Muscle of leg (tissue), 11 donors: ENCODE data around the gene DNAAF1. TPM values are rescaled to one million over a fixed set of nuclear protein-coding genes. Genes with fewer than 3 reads are reported as not detected.
A peak's percentile ranks its signal among the peaks of the same experiment; 100 is the strongest.
"Not testable (repeated sequence)": the region's sequence is repeated elsewhere in the genome, so short reads cannot be mapped to it uniquely, and the experiment has no call there.

Experiments
- DNase-seq: peaks from one replicate; pipeline ENCODE4 v3.0.0; 2013
- H3K27ac ChIP-seq: one replicate; pipeline ENCODE4 v1.5.1; 2013; ENCODE audit warnings: mild to moderate bottlenecking, low read length, control low read depth
- H3K27me3 ChIP-seq: one replicate; pipeline ENCODE4 v1.6.1; 2013; ENCODE audit warnings: low read length; ENCODE audit not compliant: control insufficient read depth, insufficient read depth
- H3K36me3 ChIP-seq: one replicate; pipeline ENCODE4 v1.6.1; 2013; ENCODE audit warnings: low read length; ENCODE audit not compliant: control insufficient read depth, insufficient read depth
- H3K4me1 ChIP-seq: one replicate; pipeline ENCODE4 v1.6.1; 2013; ENCODE audit warnings: low read length; ENCODE audit not compliant: control insufficient read depth, insufficient read depth
- H3K4me3 ChIP-seq: one replicate; pipeline ENCODE4 v1.5.1; 2013; ENCODE audit warnings: low read length, control low read depth
- H3K9me3 ChIP-seq: replicated peaks from 2 replicates; pipeline ENCODE4 v1.6.1; 2013; ENCODE audit warnings: low read depth, low read length; ENCODE audit not compliant: control insufficient read depth
- WGBS: methylation state at CpG from one replicate; pipeline ENCODE4 v1.1.5; 2013; ENCODE audit warnings: missing lambda C conversion rate; ENCODE audit not compliant: insufficient coverage; 5-methylcytosine and 5-hydroxymethylcytosine counted together
- polyA plus RNA-seq, 8 donors: library from polyadenylated mRNA; unstranded; fragments of 120-200 nt; gene quantifications; one replicate each; pipeline versions ENCODE4 v1.2.1 to v1.2.3, GENCODE V29; 2013; ENCODE audit warnings: inconsistent platforms in 1 of 8, low replicate concordance in 1 of 8; ENCODE audit not compliant: insufficient read length in 8 of 8, insufficient read depth in 1 of 8
- total RNA-seq: library from RNA; stranded (reverse); fragments of 120-200 nt; gene quantifications from one replicate; pipeline ENCODE4 v1.2.4, GENCODE V29; 2013

Gene DNAAF1
- total and polyA plus RNA-seq, 9 donors = under 0.01 to 1.1 (median 0.33) TPM

GRCh38 chr16:84205123-84205522, 60.0 kb downstream of the DNAAF1 start:
- not testable (repeated sequence) for H3K36me3 ChIP-seq, H3K27ac ChIP-seq, H3K4me1 ChIP-seq, H3K4me3 ChIP-seq, DNase-seq, H3K9me3 ChIP-seq, H3K27me3 ChIP-seq
- 80% methylated on average over 2 of the region's 6 CpGs for WGBS

DNA sequence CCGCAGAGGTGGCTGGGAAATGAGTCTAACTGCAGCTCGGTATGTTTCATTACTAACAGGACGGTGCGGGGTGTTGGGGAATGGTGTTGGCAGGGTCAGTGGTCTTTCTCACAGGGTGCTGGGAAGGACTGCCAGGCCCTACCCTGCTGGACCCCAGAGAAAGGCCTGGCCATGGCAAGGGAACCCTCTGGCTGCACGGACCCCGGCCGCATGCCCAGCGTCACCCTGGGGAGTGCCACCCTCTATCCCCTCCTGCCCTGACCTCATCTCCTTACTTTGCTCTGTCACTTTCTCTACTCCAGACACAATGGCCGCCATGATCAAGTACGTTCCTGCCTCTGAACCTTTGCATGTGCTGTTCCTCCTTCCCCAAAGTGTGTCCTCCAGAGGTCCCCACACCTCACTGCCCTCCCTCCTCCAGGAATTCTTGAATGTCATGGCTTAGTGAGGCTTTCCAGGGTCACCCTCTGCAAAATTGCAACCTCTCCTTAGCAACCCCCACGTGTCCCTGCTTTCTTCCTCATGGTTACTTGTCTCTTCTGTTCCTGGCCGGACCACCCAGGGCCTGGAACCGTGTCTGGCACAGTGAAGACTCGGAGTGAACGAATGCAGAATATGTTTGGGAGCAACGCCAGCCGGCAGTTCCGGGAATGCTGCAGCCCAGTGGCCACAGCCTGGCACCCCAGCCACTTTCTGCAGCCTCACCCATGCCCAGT, 61.0 kb downstream of the DNAAF1 start:
- Histone ChIP-seq H3K4me1 (no peaks in the 10 kb centered on the region), H3K27ac (no peak overlapping the region), H3K27me3 (no peaks in the 10 kb centered on the region), H3K4me3 (no peak overlapping the region), H3K9me3 (no peaks in the 10 kb centered on the region), H3K36me3 (no peaks in the 10 kb centered on the region)
- WGBS = 84% methylated on average over 16 of the region's 18 CpGs
- no peak for DNase-seq

GRCh38 chr16:84207251-84207650, 62.1 kb downstream of the DNAAF1 start:
- no peak overlapping the region for H3K27ac ChIP-seq
- no peaks in the 10 kb centered on the region for H3K36me3 ChIP-seq
- WGBS = 68% methylated on average over 4 of the region's 6 CpGs
- H3K27me3 ChIP-seq = no peaks in the 10 kb centered on the region
- H3K4me3 ChIP-seq = no peak overlapping the region
- no peaks in the 10 kb centered on the region for H3K9me3 ChIP-seq
- no peak for DNase-seq
- no peaks in the 10 kb centered on the region for H3K4me1 ChIP-seq

DNA sequence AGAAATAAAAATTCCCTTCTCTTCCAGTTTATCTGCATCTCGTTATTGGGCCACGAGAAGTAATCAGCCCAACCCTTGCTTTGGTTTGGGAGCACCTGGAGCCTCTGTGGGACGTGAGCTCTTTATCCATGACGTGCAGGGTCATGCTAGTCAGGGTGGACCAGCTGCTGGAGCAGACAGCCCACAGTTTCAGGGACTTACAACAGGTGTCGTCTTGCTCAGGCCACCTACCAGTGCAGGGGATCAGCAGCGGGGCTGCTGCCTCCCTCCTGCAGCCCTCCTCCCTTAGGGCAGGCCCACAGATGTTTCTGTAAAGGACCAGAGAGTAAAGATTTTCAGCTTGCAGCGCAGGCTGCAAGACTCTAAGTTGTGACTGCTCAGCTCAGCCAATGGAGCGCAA, 62.8 kb downstream of the DNAAF1 start:
- no peak for DNase-seq
- no peaks in the 10 kb centered on the region for H3K4me1 ChIP-seq
- no peaks in the 10 kb centered on the region for H3K9me3 ChIP-seq
- H3K36me3 ChIP-seq = no peaks in the 10 kb centered on the region
- WGBS = 29% methylated on average over 6 of the region's 8 CpGs
- H3K27me3 ChIP-seq = no peaks in the 10 kb centered on the region
- H3K4me3 ChIP-seq = no peak overlapping the region
- no peak overlapping the region for H3K27ac ChIP-seq

DNA sequence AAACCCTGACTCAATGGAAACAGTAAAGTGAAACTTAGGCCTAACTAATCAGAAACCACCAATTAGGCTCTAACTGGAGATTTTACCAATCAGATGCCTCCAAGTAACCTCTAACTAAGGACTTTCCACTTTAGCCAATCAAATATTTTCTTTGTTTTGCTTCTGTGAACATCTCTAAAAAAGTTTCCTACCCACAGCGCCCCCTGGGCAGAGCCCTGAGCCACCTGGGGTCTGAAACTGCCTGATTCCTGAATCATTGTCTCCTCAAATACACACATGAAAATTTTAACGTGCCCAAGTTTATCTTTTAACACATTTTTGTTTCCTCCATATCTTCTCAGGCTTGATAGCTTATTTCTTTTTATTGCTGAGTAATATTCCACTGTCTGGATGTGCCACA, 64.9 kb downstream of the DNAAF1 start:
- H3K27me3 ChIP-seq = no peaks in the 10 kb centered on the region
- DNase-seq = no peak
- no peak overlapping the region for H3K4me3 ChIP-seq
- peaks cover 5% of the 10 kb centered on the region for H3K4me1 ChIP-seq
- no peaks in the 10 kb centered on the region for H3K36me3 ChIP-seq
- H3K9me3 ChIP-seq = no peaks in the 10 kb centered on the region
- WGBS = 67% methylated on average over 1 of the region's 2 CpGs
- H3K27ac ChIP-seq = no peak overlapping the region

DNA sequence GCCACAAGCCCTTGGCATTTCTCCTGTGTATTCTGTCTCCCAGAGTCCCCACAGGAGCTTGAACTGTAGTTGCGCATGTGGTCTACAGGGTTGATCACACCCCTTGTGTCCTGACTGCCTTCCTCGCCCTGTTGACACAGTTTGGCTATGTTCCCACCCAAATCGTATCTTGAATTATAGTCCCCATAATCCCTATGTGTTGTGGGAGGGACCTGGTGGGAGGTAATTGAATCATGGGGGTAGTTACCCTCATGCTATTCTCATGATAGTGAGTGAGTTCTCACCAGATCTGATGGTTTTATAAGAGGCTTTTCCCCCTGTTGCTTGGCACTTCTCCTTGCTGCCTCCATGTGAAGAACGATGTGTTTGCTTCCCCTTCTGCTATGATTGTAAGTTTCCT, 67.0 kb downstream of the DNAAF1 start:
- no peaks in the 10 kb centered on the region for H3K36me3 ChIP-seq
- no peak overlapping the region for H3K27ac ChIP-seq
- H3K9me3 ChIP-seq = no peaks in the 10 kb centered on the region
- no CpG with 5 or more reads among the region's 4 CpGs for WGBS
- H3K4me1 ChIP-seq = peaks cover 5% of the 10 kb centered on the region
- no peak for DNase-seq
- no peaks in the 10 kb centered on the region for H3K27me3 ChIP-seq
- no peak overlapping the region for H3K4me3 ChIP-seq

DNA sequence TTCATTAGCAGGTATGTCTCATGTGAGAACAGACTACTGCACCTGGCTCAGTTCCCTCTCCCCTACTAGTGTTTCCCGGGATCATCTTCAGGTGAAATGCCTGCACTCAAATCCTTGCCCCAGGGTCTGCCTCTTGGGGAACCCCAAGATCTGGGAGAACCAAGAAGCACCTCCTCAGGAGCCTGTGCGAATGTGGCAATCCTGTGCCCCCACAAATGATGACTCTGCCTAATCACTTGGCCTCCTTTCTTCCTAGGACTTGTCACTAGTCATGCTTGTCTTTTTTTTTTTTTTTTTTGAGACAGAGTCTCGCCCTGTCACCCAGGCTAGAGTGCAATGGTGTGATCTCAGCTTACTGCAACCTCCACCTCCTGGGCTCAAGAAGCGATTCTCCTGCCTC, 67.5 kb downstream of the DNAAF1 start:
- no peak for DNase-seq
- no peak overlapping the region for H3K27ac ChIP-seq
- H3K4me1 ChIP-seq = peaks cover 5% of the 10 kb centered on the region
- H3K9me3 ChIP-seq = no peaks in the 10 kb centered on the region
- no peak overlapping the region for H3K4me3 ChIP-seq
- 88% methylated on average over 3 of the region's 4 CpGs for WGBS
- no peaks in the 10 kb centered on the region for H3K27me3 ChIP-seq
- no peaks in the 10 kb centered on the region for H3K36me3 ChIP-seq

DNA sequence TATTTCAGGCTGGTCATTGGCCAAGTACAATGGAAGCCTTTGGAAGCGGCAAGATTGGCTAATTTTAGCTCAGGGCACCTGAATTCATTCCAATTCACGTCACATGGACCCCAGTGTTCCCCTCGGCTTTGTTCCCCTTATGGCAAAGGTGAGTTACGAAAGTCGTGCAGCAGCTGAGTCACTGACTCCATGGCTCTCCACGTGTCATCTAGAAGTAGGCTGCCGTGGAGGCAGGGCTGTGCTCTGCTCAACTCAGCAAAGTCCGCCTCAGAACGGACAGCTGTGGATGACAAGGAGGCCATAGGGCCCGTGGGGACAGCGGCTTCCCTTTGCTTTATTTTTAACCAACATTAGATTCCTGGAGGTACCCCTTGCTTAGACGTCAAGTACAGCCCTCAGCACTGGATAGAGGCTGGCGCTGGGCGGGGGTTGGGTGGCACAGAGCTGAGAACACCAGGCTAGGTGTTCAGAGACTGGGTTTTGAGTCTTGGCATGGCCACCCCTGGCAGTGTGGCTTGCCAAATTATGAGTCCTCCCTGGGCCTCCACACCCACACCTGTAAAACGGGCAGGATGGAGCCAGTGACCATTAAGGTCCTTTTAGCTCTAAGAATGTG, 69.5 kb downstream of the DNAAF1 start:
- 70% methylated on average over 10 of the region's 15 CpGs for WGBS
- peak; percentile 27 for DNase-seq
- Histone ChIP-seq H3K4me1 (peaks cover 5% of the 10 kb centered on the region), H3K4me3 (no peak overlapping the region), H3K36me3 (no peaks in the 10 kb centered on the region), H3K27me3 (peaks cover 2% of the 10 kb centered on the region), H3K9me3 (no peaks in the 10 kb centered on the region), H3K27ac (no peak overlapping the region)

DNA sequence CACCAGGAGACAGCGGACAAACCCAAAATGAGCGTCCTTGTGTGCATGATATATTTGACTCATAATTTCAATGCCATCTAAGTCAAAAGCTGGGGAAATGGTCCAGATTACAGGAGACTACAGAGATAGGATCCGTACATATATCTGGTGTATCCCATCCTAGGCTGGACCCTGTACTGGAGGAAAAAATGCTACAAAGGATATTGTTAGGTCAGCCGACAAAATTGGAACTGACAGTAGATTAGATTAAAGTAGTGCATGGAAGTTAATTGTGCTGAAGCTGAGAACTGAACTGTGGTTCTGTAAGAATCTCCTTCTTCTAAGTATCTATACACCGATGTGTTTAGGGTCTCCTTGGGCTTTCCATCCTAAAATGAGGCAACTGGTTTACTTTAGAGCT, 70.4 kb downstream of the DNAAF1 start:
- Histone ChIP-seq H3K9me3 (no peaks in the 10 kb centered on the region), H3K4me3 (no peak overlapping the region), H3K4me1 (peaks cover 5% of the 10 kb centered on the region), H3K36me3 (no peaks in the 10 kb centered on the region), H3K27me3 (peaks cover 2% of the 10 kb centered on the region), H3K27ac (no peak overlapping the region)
- WGBS = 79% methylated on average over 3 of the region's 5 CpGs
- no peak for DNase-seq

DNA sequence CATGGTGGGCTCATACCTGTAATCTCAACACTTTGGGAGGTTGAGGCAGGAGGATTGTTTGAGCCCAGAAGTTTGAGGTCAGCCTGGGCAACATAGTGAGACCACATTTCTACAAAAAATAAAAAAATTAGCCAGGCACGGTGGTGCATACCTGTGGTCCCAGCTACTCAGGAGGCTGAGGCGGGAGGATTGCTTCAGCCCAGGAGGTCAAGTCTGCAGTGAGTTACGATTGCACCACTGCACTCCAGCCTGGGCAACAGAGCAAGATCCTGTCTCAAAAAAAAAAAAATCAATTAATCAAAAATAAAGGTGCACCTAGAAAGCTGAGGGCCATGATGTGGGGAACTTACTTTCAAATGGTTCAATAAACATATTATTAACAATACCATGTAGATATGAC, 71.0 kb downstream of the DNAAF1 start:
- H3K27ac ChIP-seq, H3K4me1 ChIP-seq, H3K36me3 ChIP-seq, H3K9me3 ChIP-seq, H3K4me3 ChIP-seq, H3K27me3 ChIP-seq, DNase-seq: not testable (repeated sequence)
- 100% methylated on average over 1 of the region's 3 CpGs for WGBS
